GM12864 (cell line): ENCODE measurements around the gene UBE2Z.

Source experiments
- DNase-seq: peaks from one replicate; pipeline ENCODE4 v3.0.0-alpha.2; 2011; ENCODE audit warnings: low read depth
- H3K4me3 ChIP-seq: 2 replicates; pipeline ENCODE4 v1.5.1; 2011; ENCODE audit warnings: mild to moderate bottlenecking, low read depth, low read length, control low read depth
- CTCF ChIP-seq: IDR thresholded peaks from 2 replicates; pipeline ENCODE4 v1.5.1; 2011; ENCODE audit warnings: low read depth, mild to moderate bottlenecking, moderate library complexity, low read length, control low read depth, inconsistent platforms; ENCODE audit errors: missing control alignments

The UBE2Z gene

GRCh38 chr17:48960834-48961515 is 52.8 kb downstream of the UBE2Z start:
- DNase-seq: no peak
- TF ChIP-seq CTCF: no peak
- no peak overlapping the region for H3K4me3 ChIP-seq

GRCh38 chr17:48961516-48962233 is 53.5 kb downstream of the UBE2Z start:
- TF ChIP-seq CTCF: no peak
- DNase-seq: no peak
- H3K4me3 ChIP-seq: no peak overlapping the region

GRCh38 chr17:48970224-48970623 is 62.0 kb downstream of the UBE2Z start:
- DNase-seq: no peak
- no peak for TF ChIP-seq CTCF
- no peak overlapping the region for H3K4me3 ChIP-seq

GRCh38 chr17:48970865-48971687 is 62.9 kb downstream of the UBE2Z start:
- no peak overlapping the region for H3K4me3 ChIP-seq
- DNase-seq: no peak
- no peak for TF ChIP-seq CTCF

- no peak for TF ChIP-seq CTCF
- DNase-seq: no peak
- H3K4me3 ChIP-seq: no peak overlapping the region
These were observed 64.5 kb downstream of the UBE2Z start for GRCh38 chr17:48972749-48973097.

GRCh38 chr17:48973806-48974205 is 65.6 kb downstream of the UBE2Z start:
- H3K4me3 ChIP-seq: no peak overlapping the region
- TF ChIP-seq CTCF: no peak
- DNase-seq: no peak
